T47D (cell line): Measurements from ENCODE around the gene C21orf91.
"Not testable (repeated sequence)": the region's sequence is repeated elsewhere in the genome, so short reads cannot be mapped to it uniquely, and the experiment has no call there.

Source experiments
- DNase-seq, 2 experiments: peaks; one replicate each; pipeline versions ENCODE4 v3.0.0 to v3.0.0-alpha.2; 2011 to 2012; ENCODE audit warnings: low read depth in 1 of 2, low spot score in 1 of 2
- JUND ChIP-seq: IDR thresholded peaks from 2 replicates; pipeline ENCODE4 v1.6.1; 2012; ENCODE audit warnings: low read depth
- in situ Hi-C: cut with HindIII; loops from 2 replicates; pipeline ENCODE4 v1.10.0; 2016; ENCODE audit warnings: low sequenced_read_pairs, low pct_unique_long_range_greater_than_20kb

Gene C21orf91

DNA sequence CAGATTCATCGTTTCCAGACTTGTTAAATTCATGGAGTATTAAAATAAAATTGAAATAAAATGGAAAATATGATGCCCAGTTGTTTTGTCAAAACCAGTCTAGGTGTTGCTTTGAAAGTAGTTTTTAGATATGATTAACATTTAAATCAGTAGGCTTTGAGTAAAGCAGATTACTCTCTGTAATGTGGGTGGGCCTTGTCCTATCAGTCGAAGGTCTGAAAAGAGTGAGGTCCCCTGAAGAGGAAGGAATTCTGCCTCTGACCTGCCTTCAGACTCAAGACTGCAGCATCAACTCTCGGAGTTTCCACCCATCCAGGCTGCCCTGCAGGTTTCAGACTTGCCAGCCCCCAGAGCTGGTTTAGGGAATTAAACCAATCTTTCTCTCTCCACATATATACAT lies 36.2 kb downstream of the C21orf91 start:
- in situ Hi-C loops: no loop called here
- no peak for TF ChIP-seq JUND
- no peak for DNase-seq

DNA sequence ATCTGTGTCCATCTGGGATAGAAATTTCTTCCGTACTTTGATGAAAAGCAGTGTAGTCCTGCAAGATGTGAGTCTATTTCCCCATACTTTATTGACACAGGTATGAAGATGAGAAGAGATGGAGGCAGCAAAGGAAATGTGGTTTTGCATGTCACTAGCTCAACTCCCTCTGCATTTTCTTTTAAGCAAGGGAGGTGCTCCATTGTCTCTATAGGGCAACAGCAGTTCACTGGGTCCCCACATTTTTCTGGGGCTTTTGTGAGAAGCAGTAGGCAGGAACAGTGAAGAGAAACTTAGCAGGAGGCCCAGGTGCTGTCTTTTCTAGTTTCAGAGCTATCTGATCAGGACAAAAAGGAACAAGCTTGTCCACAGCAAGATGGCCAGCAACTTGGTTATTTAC lies 37.1 kb downstream of the C21orf91 start:
- in situ Hi-C loops: no loop called here
- DNase-seq: no peak
- no peak for TF ChIP-seq JUND

DNA sequence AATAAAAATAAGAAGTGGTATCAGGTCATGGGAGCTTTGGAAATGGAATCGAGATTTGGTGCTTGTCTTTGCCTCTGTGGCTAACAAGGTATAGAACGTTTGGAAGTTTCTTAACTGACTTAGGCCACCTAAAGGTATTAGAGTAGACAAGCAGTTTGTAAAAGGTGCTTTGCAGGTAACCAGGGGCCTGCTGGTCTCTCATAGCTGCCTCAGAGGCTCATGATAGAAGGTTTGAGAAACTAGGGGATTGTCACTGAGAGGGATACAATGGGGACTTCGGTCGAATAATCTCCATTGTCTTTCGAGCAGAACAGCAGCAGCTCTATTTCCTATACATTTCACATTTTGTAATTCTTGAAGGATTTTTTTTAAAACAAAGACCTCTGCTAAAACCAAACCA lies 37.6 kb downstream of the C21orf91 start:
- DNase-seq: no peak
- in situ Hi-C loops: no loop called here
- TF ChIP-seq JUND: no peak

DNA sequence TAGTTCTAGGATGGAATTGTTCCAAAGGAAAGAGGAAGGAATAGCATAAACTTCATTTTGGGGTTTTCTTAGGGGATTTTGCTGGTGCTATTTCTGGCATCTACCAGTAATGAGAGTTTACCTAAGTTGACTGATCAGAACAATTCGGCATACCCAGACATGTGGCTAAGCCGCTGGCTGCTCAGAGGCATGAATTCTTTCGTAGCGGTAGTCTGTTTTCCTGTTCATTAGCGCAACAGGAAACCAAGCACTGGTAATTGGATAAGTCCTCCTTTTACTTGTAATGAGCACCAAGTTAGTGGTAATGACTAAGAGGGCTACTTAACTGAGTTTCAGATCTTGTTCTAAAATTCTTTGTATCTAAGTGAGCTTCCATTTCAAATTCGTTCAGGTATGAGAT lies 38.6 kb downstream of the C21orf91 start:
- DNase-seq: no peak
- TF ChIP-seq JUND: no peak
- in situ Hi-C loops: no loop called here

DNA sequence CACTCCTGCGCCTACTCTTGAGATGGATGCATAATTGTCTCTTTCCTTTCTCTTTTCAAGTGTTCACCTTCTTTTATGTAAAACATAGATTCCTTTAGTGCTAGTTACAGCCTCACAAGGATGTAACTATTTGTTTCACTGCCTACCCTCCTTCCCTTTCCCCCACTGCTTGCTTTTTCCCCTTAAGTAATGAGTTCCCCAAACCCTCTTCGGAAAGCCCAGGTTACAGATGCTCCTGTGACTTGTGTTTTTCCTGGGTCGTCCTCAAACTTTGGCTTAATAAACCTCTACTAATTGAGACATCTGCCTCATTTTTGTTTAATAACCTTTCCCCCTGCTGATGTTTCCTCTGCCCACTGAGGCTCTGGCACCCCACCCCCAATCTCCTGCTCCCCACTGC lies 39.2 kb downstream of the C21orf91 start:
- in situ Hi-C loops: no loop called here
- no peak for DNase-seq

DNA sequence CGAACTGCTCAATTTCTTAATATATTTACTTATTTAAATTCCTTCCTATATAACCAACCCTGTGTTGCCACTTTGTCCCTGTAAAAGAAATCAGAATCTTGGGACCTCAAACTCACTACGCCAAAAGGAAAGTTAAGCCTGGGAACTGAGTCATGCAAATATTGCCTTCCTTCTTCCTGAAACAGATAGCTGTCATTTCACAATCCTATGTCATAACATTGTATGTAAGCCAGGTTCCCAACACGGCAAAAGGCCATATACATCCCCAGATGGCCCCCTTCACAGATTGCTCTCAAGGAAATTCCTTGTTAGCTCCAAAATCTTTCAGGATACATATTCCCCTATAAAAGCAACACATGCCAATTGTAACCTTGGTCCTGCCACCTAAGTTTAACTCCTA lies 39.7 kb downstream of the C21orf91 start:
- in situ Hi-C loops: no loop called here
- no peak for DNase-seq
- no peak for TF ChIP-seq JUND

More for the DNA sequence above, 39.2 kb downstream of the C21orf91 start:
- TF ChIP-seq JUND: no peak

DNA sequence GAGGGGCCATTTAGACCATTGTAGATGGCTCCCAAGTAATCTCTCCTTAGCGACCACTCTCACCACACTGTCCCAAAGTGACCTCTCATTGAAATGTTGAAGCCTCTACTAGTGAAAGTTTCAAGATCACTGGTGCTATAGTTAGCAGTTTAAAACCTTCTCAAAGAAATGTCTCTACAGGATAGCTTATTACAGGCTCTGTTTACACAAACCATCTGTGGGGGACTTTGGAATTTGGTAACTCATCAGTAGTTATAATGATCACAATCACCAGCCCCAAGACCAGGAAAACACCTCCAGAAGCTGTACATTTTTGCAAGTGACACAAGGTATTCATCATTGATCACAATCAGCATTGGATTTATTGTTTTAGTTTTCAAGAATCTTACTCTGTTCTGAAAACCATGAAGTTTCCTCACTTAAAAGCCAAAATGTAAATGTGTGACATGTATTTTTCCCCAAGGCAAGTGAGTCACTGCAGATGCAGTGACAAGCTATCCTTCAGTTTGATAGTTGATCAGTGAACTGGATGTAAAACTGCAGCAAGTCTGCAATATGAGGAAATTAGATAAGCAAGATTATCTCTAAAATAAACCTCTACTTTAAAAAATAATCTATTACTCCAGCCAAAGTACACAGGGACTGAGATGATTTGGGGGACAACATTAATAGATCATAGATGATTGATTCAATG lies 41.9 kb downstream of the C21orf91 start:
- DNase-seq: no peak
- no peak for TF ChIP-seq JUND
- in situ Hi-C loops: no loop called here

DNA sequence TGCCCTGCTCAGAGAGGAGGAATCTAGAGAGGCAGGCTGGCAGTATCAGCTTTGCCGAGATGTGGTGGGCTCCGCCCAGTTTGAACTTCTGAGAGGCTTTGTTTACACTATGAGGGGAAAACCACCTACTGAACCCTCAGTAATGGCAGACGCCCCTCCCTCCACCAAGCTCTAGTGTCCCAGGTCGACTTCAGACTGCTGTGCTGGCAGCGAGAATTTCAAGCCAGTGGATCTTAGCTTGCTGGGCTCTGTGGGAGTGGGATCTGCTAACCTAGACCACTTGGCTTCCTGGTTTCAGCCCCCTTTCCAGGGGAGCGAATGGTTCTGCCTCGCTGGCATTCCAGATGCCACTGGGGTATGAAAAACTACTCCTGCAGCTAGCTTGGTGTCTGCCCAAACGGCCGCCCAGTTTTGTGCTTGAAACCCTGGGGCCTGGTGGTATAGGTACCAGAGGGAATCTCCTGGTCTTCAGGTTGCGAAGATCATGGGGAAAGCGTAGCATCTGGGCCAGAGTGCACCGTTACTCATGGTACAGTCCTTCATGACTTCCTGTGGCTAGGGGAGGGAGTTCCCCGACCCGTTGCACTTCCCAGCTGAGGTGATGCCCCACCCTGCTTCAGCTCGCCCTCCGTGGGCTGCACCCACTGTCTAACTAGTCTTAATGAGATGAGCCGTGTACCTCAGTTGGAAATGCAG lies 43.6 kb downstream of the C21orf91 start:
- no peak for TF ChIP-seq JUND
- no peak for DNase-seq
- in situ Hi-C loops: no loop called here

DNA sequence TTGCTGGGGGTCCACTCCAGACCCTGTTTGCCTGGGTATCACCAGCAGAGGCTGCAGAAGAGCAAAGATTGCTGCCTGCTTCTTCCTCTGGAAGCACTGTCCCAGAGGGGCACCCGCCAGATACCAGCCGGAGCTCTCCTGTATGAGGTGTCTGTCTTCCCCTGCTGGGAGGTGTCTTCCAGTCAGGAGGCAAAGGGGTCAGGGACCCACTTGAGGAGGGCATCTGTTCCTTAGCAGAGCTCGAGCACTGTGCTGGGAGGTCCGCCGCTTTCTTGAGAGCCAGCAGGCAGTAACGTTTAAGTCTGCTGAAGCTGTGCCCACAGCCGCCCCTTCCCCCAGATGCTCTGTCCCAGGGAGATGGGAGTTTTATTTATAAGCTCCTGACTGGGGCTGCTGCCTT lies 44.1 kb downstream of the C21orf91 start:
- in situ Hi-C loops: not testable (repeated sequence)

DNA sequence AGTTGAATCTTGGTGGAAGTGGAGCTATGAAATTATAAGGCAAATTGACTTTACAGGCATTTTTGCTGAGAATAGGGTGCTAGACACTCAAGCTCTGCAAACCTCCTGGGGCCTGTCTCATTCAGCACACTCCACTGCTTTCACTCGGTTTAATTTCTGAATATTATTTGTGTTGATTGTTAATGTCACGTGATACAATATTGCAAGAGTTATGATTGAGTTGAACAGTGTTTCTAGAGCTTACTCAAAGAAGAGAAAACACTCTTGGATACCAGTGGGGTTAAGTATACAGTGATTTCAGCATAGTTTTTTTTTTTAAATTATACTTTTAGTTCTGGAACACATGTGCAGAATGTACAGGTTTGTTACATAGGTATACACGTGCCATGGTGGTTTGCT lies 49.7 kb downstream of the C21orf91 start:
- no peak for DNase-seq
- in situ Hi-C loops: no loop called here
- TF ChIP-seq JUND: no peak

More for the DNA sequence above, 44.1 kb downstream of the C21orf91 start:
- not testable (repeated sequence) for DNase-seq

DNA sequence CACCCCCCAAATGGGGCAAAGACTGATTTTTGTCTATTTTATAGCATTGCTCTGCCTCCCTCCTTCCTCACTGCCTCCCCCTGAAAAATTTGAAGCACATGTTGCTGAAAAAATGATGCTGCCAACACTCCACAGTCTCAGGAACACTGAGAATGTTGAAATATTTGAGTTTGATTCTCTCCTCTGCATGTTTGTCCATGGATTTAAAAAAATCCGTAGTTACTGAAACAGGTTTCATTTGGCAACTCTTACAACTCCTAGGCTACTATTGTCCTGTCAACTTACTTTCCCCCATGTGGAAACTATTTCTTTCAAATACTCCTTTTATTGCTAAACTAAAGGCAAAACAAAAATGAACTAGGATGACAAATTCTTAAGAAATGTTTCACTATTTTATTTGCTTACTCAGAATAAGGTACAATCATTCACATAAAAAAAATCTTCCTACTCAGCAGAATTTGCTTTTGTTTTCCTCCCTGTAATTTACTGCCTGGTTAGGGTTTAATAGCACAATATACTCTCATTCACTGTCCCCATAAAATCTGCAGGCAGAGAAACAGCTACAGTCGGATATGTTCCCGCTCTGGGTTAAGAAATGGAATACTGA lies 50.2 kb downstream of the C21orf91 start:
- TF ChIP-seq JUND: no peak
- in situ Hi-C loops: no loop called here
- DNase-seq: no peak

DNA sequence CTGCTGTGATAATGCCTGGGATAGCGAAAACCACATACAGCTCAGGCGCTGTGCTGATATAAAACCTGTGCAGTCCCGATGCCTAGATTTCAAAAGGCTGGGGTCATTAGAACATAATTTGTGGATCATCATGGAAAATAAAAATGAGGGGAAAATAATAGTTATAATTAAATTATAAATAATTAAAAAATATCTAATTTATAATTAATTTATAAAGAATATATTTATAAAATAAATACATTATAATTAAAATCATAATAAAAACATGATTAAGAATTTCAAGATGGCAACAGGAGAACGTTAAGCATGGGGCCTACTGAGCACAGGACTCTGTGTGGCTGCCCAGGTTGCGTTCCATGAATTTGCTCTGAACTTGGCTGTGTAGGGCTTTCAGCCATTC lies 53.9 kb downstream of the C21orf91 start:
- no peak for DNase-seq
- in situ Hi-C loops: no loop called here
- no peak for TF ChIP-seq JUND

DNA sequence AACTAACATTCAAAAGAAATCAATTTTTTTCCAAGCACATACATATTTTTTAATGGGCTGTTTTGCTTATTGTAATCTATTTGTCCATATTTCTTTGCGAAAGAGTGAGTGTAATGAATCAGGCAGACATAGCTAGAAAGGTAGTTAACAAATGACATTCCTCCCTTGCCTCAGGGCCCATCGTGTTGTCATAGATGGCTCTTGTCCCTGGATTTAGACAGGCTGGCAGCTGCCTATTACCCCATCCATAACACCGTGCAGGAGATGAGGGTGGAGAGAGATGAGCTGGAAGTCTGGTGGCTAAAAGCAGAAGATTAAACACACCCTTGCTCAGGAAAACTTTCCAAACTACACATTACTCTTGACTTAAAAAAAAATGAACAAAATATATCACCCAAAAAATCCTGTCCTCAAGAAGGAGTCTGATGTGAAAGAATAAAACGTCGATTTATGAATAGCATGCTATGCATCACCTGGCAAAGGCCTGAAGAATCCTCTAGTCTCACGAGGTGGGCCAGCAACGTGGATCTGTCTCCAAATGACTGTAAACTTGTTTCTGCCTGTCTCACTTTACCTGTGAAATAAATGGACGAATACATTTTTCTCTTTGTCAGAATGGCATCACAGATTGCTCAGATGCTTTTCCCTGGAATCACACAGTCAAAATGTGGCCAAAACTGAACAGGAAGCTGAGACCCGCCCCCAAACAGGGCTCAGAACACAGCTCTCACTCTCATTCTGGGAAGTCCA lies 55.7 kb downstream of the C21orf91 start:
- TF ChIP-seq JUND: no peak
- in situ Hi-C loops: no loop called here
- DNase-seq: no peak
